GM18519 (cell line): Measurements from ENCODE around the gene DPM1.

Experiments
- ATAC-seq: cut with Tn5 transposase; IDR thresholded peaks from one replicate; pipeline ENCODE4 v1.9.1; 2021; ENCODE audit warnings: mild to moderate bottlenecking, moderate library complexity; ENCODE audit not compliant: unreplicated experiment, low FRiP score

The DPM1 gene

DNA sequence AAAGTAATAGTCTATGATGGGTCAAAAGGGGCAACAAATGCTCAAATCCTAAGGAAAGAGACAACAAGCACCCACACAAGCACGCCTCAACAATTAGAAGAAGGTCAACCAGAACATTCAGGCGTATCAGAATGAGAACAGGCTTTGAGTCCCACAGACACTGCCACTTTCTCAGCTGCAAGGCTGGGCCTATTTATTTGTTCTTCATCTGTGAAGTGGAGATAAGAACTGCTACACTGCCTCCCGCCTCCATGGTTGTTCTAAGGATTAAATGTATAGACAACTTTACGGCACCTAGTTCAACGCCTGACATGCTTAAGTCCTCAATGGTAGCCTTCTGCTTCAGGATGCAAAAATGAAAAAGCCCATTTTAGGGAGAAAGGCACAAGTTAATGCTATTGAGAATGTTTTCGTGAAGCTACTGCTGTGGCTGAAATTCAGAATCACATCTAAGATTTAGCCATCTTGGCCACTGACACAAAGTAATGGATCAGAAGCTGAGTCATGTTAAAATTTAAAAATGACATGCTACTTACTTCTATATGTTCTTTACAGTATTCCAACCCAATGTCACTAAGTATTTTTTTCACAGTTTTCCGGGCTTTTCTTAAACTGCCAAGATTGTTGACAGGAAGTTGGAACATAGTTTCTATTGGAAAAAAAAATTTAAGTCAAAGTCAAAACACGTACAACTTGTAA lies 54.8 kb downstream of the DPM1 start:
- ATAC-seq = no peak

DNA sequence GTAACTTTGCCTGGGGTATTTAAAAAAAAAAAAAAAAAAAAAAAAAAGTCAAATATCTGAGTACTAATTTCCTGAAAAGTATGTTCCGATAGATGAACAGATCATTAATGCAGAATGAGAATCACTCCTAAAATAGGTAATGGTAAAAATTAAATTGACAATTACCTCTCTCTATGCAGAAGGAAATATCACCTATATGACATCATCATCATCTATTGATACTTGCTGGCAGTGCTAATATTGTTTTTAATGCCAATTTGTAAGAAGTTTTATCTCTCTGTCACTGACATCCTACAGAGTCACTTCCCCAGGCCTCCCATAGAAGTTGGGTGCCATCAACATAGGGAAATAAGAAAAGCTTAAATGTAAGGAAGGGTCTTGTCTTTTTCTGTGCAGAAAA lies 57.0 kb downstream of the DPM1 start:
- ATAC-seq = no peak

DNA sequence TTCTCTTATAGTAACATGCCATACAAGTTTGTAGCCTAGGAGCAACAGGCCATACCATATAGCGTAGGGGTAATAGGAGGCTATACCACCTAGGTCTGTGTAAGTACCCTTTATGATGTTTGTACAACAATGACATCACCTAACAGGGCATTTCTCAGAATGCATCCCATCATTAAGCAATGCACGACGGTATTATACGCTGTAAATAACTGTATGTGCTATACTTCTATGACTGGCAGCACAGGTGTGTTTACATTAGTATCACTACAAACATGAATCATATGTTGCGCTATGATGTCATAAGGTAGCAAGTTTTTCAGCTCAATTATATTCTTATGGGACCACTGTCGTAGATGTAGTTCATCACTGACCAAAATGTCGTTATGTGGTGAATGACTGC lies 58.1 kb downstream of the DPM1 start:
- ATAC-seq = no peak

DNA sequence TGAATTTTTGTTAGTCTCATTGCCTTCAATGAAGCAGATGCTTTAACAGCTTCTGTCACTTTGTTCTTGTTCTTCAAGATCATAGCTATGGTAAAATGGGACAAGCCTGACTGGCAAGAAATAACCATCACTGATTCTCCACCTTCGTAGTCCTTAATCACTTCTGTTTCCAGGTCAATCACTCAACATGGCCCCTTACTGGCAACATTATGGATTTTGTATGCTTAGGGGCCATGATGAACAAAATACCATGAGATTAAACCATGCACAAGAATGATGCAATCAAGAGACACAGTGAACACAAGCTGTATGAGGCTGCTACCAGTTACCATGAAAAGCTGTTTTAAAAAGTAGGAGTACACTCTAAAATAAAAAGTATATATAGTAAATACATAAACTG lies 59.9 kb downstream of the DPM1 start:
- ATAC-seq = no peak

DNA sequence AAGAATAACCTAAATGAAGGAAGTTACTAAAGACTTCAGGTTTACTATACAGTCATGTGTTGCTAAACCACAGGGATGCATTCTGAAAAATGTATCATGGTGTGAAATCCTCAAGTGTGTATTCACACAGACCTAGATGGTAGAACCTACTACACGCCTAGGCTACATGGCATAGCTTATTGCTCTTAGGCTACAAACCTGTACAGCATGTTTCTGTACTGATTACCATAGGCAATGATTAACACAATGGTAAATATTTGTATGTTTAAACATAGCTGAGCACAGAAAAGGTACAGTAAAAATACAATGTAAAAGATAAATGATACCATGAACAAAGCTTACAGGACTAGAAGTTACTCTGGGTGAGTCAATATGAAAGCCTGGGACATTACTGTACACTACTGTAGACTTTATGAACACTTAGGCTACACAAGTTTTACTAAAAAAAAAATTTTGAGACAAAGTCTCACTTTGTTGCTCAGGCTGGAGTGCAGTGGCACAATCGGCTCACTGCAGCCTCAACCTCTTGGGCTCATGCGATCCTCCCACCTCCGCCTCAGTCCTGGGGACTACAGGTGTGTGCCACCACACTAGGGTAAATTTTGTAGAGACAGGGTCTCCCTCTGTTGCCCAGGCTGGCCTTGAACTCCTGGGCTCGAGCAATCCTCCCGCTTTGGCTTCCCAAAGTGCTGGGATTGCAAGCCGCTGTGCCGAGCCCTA lies 63.1 kb downstream of the DPM1 start:
- ATAC-seq = no peak

DNA sequence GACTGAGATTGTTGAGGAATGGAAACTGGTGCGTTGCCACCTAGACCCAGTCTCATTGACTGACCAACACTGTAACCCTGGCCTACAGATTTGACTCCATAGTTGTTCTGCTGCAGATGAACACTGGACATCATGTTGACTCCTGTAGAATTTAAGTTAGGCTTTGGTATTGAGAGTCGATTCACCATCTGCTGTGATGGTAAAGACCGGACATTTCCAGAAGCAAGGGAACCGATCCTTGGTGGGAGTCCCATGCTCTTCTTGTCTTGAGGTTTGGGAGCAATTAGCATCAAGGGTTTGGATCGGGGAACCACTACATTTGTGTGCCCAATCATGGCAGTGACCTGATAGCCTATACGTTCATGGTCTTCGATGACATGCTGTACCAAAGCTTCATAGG lies 64.7 kb downstream of the DPM1 start:
- ATAC-seq = no peak

DNA sequence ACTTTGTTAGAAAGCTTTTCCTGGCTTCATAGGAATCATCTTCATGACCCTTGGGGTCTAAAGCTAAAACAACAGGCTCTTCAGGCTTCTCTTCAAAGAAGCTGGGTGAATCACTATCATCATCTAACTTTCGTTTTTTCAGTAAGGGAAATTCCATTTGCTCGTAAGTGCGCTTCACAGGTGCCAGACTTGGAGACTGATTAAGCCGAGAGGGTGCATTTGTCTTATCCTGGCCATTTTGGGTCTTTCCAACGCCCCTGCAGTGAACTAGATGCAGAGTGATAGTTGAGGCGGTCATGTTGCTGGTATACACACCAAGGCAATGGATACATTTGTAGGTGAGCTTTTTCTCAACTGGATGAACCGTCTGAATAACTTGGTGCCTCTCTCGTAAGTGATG lies 65.9 kb downstream of the DPM1 start:
- ATAC-seq = no peak

DNA sequence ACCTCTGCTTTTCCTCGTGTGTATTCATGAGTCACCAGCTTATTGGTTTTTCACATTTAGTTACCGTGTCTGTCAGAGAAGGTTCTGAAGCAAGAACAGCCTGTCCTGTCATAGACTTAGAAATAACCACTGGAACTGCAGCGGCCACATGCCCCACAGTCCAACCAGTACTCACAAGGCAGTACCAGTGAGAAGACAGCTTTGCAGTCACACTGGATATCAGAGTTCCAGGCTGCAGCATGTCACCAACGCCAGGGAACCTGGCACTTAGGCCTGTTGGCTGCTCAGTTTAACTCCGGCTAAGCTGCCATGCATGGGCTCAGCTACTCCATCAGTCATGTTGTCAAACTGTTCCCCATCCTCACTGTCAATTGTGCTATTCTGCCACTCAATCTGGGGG lies 67.2 kb downstream of the DPM1 start:
- no peak for ATAC-seq

DNA sequence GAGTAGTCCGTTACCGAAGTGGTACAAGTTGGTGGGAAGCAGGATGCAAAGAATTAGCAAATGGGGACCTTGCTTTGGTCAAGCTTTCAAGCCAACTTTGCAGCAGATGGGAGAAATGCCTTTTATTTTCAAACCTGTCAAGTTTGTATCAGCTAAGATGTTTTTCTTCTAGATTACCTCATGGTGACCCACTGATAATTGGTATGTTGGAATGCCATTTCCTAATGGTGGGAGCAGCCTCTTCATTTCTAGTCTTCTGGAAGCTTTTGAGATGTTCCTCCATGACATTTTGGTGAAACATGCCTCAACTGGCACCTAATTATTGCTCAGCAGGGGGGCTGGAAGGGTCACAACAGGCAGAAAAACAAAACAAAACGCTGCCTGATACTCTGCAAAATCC lies 70.8 kb downstream of the DPM1 start:
- no peak for ATAC-seq

DNA sequence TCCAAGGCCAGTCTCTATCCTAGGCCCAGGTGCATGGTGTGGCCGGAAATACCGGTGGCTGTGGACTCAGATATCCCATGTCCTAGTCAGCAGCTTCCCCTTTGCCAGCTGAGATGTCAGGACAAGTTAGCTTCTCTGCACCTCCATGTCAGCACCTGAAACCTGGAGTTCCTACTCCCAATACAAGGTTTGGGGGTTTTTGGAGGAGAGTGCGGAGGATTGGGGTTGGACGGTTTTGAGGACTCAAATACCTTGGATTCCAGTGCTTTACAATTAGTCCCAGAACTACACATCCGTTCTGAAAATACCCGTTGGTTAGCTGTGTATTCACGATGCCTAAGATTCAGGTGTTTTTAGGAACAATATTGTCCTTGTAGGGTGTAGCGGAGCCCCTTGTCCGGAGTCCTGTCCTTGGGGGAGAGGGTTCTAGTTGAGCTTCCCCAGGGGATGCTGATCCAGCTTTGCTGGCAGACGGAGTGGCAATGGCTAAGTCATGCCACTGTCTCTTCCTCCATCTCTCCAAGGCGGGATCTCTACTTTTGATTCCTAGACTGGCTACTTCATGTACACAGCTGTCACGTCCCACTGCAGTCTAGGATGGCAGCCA lies 72.0 kb downstream of the DPM1 start:
- no peak for ATAC-seq

DNA sequence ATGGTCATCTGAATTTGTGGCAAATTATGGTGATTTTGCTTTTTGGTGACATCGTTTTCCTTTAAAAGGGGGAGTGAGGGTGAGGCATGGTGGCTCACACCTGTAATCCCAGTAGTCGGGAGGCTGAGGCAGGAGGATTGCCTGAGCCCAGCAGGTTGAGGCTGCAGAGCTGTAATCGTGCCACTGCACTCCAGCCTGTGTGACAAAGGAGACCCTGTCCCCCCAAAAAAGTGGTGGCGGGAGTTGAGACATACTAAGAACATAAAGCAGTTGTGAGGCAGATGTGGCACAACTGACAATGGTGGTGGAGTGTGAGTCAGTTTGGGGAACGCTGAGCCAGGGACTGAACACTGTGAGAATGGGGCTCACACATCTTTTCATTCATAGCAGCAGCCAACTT lies 72.6 kb downstream of the DPM1 start:
- no peak for ATAC-seq

DNA sequence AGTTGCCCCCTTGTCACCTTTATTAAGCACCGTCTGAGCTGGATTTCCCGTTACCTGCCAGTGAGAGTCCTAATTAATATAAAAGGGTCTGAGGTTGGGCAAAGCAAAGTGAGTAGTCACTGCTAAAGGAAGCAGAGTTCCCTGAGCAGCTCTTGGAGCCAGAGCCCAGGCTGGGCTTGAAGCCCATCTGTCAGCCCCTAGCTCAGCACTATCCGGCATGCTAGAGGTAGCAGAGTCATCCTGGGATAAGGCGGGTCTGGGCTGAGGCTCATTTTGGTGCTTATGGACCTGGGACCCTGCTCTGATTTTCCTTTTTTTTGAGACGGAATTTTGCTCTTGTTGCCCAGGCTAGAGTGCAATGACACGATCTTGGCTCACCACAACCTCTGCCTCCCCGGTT lies 73.3 kb downstream of the DPM1 start:
- no peak for ATAC-seq
